ENCODE results near the gene KIRREL1.

DNA sequence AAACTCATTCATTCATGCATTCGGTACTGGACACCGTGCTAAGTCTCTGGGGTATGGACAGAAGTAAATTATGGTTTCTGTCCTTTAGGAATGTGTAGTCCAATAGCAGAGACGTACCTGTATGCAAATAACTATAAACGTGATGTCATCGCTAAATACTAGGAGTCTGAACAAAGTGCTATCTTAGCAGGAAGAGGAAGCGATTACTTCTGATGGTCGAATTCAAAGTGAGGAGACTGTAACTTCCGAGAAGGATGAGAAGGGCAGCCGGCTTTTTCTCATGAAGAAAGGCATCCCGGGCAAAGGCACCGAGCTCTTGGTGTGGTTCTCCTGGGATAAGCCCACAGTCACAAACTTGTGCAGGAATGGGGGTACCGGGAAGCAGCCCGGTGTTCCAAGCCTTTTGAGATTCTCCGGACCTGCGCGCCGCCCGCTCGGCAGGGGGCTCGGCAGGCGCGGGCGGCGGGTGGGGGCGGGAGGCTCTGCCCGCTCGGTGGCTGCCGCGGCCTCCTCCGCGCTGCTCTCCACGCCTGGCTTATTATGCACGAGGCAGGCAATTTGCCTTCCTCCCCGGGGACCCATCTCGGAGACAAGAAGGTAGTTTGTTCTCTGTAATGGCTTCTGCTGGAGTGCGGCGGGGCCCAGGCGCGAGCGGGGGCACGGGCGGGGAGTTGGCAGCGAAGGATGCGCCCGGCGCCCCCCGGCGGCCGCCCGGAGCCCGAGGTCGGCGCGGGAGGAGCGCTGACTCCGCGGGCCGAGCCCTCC is 119.7 kb downstream of the KIRREL1 start:
- TF ChIP-seq, protein P1, sequence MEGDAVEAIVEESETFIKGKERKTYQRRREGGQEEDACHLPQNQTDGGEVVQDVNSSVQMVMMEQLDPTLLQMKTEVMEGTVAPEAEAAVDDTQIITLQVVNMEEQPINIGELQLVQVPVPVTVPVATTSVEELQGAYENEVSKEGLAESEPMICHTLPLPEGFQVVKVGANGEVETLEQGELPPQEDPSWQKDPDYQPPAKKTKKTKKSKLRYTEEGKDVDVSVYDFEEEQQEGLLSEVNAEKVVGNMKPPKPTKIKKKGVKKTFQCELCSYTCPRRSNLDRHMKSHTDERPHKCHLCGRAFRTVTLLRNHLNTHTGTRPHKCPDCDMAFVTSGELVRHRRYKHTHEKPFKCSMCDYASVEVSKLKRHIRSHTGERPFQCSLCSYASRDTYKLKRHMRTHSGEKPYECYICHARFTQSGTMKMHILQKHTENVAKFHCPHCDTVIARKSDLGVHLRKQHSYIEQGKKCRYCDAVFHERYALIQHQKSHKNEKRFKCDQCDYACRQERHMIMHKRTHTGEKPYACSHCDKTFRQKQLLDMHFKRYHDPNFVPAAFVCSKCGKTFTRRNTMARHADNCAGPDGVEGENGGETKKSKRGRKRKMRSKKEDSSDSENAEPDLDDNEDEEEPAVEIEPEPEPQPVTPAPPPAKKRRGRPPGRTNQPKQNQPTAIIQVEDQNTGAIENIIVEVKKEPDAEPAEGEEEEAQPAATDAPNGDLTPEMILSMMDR (IDR thresholded peaks at IDR 0.05), result peak in 1 of 3 experiments; percentile 27
- TF ChIP-seq POLR2A (IDR thresholded peaks at IDR 0.05), result no peak
